Measurements from ENCODE around the gene EPS8.

DNA sequence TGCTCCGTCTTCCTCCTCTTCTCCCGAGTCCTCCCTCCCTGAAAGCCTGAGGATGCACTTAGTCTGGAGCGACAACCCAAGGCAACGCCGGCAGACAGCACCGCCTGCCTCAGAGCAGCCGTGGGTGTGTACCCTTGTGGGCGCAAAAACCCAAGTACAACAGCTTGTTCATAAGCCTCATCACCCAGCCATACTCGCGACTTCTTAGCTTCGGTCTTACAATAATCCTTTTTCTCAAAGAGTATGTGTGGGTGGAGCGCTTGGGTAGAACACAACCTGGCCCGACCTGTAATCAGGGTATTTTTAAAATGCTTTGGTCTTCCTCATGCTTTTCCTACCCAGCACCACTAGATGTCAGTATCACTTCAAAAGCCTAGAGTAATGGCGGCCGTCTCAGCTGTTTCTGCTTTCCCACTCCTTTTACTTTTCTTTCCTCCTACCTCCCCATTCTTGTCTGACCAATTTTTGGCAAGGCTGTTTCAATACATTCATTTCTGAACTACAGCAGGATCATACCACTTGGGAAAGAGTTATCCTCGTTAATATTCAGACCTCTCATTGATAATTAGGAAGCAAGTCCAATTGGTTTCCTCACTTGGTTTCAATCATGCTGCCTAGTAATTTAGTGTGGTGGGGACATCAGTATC lies 198.9 kb downstream of the EPS8 start:
- TF ChIP-seq, protein P1, sequence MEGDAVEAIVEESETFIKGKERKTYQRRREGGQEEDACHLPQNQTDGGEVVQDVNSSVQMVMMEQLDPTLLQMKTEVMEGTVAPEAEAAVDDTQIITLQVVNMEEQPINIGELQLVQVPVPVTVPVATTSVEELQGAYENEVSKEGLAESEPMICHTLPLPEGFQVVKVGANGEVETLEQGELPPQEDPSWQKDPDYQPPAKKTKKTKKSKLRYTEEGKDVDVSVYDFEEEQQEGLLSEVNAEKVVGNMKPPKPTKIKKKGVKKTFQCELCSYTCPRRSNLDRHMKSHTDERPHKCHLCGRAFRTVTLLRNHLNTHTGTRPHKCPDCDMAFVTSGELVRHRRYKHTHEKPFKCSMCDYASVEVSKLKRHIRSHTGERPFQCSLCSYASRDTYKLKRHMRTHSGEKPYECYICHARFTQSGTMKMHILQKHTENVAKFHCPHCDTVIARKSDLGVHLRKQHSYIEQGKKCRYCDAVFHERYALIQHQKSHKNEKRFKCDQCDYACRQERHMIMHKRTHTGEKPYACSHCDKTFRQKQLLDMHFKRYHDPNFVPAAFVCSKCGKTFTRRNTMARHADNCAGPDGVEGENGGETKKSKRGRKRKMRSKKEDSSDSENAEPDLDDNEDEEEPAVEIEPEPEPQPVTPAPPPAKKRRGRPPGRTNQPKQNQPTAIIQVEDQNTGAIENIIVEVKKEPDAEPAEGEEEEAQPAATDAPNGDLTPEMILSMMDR (IDR thresholded peaks at IDR 0.05): peak; percentile 87 to 95 (median 93)
- TF ChIP-seq POLR2AphosphoS5 (IDR thresholded peaks at IDR 0.05): no peak

Data from gastroesophageal sphincter (tissue), 3 donors.